ENCODE results near the gene MRPL55. TPM values are rescaled to one million over a fixed set of nuclear protein-coding genes. Genes with fewer than 3 reads are reported as not detected.

Gene MRPL55
- total and polyA plus RNA-seq, 2 of the 4 experiments (the other 2 are of a cell fraction): 48.9 to 95.4 TPM

DNA sequence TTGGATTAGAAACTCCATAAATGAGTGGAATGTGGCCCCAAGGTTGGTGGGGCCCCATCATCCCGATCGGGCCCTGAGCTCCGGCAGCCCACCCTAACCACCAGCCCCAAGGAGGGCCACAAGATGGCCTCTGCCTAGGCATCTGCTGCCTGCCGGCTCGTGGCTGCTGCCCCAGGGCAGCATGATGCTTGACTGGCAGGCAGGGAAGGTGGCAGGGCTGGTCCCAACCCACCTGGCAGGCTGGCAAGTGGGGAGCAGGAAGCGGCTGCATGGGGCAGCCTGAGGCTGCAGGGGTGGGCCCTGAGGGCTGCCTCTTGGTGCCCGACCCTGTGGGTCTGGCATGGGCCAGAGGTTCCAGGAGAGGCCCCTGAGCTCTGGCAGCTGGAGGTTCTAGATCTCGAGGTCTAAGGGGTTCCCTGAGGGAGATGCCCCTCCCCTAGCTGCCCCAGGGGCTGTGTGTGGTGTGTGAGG lies 39.9 kb upstream of the MRPL55 start:
- H3K27ac ChIP-seq (ENCODE audit: insufficient read depth, low read length): peak overlapping the region; percentile 86
- no peak overlapping the region; the same call in 1 of the 2 replicates for H4K5ac ChIP-seq (ENCODE audit: low read depth, low read length)
- H3K4ac ChIP-seq (ENCODE audit: low read depth, low read length): peak overlapping the region; percentile 70
- intact Hi-C loops (cut with micrococcal nuclease): no loop called here
- peak overlapping the region; percentile 89 for H2BK5ac ChIP-seq (ENCODE audit: low read depth, low read length, poor library complexity, severe bottlenecking)
- ChIA-PET CTCF (interaction anchor here (1.3 kb wide), 1 partner anchor 149 kb away, joined by 3 read pairs; no protein-coding TSS in a partner anchor), POLR2A (ENCODE audit: unreplicated experiment) (no interaction called here)
- H3K56ac ChIP-seq (ENCODE audit: extremely low read depth, insufficient read depth, low read length): 0 out of 2 replicates have a peak overlapping the region, but pooled peaks have one; percentile 26
- H3K4me2 ChIP-seq (ENCODE audit: low read depth, low read length): no peak overlapping the region; the same call in 1 of the 2 replicates
- H2AFZ ChIP-seq (replicated peaks; ENCODE audit: low read length, poor library complexity): peak overlapping the region; percentile 50
- H2BK20ac ChIP-seq (ENCODE audit: low read depth, low read length): no peak overlapping the region
- H3K9ac ChIP-seq (ENCODE audit: low read depth, low read length): peak overlapping the region; percentile 21; the same call in 1 of the 2 replicates
- no peak overlapping the region; the same call in 1 of the 2 replicates for H3K18ac ChIP-seq (ENCODE audit: low read depth, low read length)
- peaks cover 23% of the 10 kb centered on the region for H3K4me1 ChIP-seq (ENCODE audit: control insufficient read depth, insufficient read depth, low read length)
- H3K27me3 ChIP-seq (ENCODE audit: control insufficient read depth, insufficient read depth, low read length): no peaks in the 10 kb centered on the region
- no peak overlapping the region for H3K4me3 ChIP-seq (ENCODE audit: insufficient read depth, low read depth, low read length)
- no peaks in the 10 kb centered on the region for H3K9me3 ChIP-seq (ENCODE audit: control insufficient read depth, insufficient read depth, low read length)
- peaks cover 8% of the 10 kb centered on the region for H3K9me1 ChIP-seq (ENCODE audit: insufficient read depth, low read length)
- no peak overlapping the region for H3K23ac ChIP-seq (ENCODE audit: low read depth, low read length)
- in situ Hi-C loops (cut with MboI; ENCODE audit: low sequenced_read_pairs): no loop called here
- WGBS, 2 experiments (ENCODE audit: extremely low coverage in 2 of 2, insufficient read length in 1 of 2): 71% methylated on average over 3 of the region's 8 CpGs; no CpG with 5 or more reads in 1 of the 2 experiments
- H4K8ac ChIP-seq (ENCODE audit: low read depth in 2 of 2, low read length in 2 of 2): peak overlapping the region; percentile 70 to 80
- H2AK5ac ChIP-seq (ENCODE audit: low read depth, low read length): peak overlapping the region; percentile 67
- ATAC-seq (ENCODE audit: low read depth) (no peak), DNase-seq (no peak)
- H2BK15ac ChIP-seq (ENCODE audit: low read depth, low read length): no peak overlapping the region; the same call in 2 of the 3 replicates
- H4K91ac ChIP-seq (ENCODE audit: insufficient read depth, low read depth, low read length): peak overlapping the region; percentile 45
- BruUV-seq (replicated peaks): no TSS peak
- H2BK120ac ChIP-seq (ENCODE audit: low read depth, low read length): no peak overlapping the region; the same call in 1 of the 2 replicates
- TF ChIP-seq, protein P1, sequence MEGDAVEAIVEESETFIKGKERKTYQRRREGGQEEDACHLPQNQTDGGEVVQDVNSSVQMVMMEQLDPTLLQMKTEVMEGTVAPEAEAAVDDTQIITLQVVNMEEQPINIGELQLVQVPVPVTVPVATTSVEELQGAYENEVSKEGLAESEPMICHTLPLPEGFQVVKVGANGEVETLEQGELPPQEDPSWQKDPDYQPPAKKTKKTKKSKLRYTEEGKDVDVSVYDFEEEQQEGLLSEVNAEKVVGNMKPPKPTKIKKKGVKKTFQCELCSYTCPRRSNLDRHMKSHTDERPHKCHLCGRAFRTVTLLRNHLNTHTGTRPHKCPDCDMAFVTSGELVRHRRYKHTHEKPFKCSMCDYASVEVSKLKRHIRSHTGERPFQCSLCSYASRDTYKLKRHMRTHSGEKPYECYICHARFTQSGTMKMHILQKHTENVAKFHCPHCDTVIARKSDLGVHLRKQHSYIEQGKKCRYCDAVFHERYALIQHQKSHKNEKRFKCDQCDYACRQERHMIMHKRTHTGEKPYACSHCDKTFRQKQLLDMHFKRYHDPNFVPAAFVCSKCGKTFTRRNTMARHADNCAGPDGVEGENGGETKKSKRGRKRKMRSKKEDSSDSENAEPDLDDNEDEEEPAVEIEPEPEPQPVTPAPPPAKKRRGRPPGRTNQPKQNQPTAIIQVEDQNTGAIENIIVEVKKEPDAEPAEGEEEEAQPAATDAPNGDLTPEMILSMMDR (conservative IDR thresholded peaks at IDR 0.05; ENCODE audit: low read depth, low read length): no peak
- TF ChIP-seq MAZ (IDR thresholded peaks at IDR 0.05; ENCODE audit: borderline replicate concordance, low read depth, low read length) (no peak), RFX5 (IDR thresholded peaks at IDR 0.05; ENCODE audit: low read depth, low read length) (no peak), BHLHE40 (IDR thresholded peaks at IDR 0.05; ENCODE audit: low read depth, low read length) (no peak), MAFK (IDR thresholded peaks at IDR 0.05; ENCODE audit: low read depth, low read length) (no peak), CEBPB (IDR thresholded peaks at IDR 0.05; ENCODE audit: low read depth, low read length) (no peak), SMC3 (IDR thresholded peaks at IDR 0.05; ENCODE audit: low read depth, low read length) (no peak), CHD1 (IDR thresholded peaks at IDR 0.05; ENCODE audit: low read depth, low read length) (no peak), RAD21 (IDR thresholded peaks at IDR 0.05; ENCODE audit: low read length) (no peak), FOS (IDR thresholded peaks at IDR 0.05; ENCODE audit: low read depth, low read length) (no peak), NFE2L2 (IDR thresholded peaks at IDR 0.05; ENCODE audit: low read depth, low read length) (no peak), POLR2A (IDR thresholded peaks at IDR 0.05; ENCODE audit: low read depth, low read length) (no peak), RCOR1 (IDR thresholded peaks at IDR 0.05; ENCODE audit: insufficient replicate concordance, low read length) (no peak), MXI1 (IDR thresholded peaks at IDR 0.05; ENCODE audit: borderline replicate concordance, low read depth, low read length) (no peak)
- TF ChIP-seq, protein P2, sequence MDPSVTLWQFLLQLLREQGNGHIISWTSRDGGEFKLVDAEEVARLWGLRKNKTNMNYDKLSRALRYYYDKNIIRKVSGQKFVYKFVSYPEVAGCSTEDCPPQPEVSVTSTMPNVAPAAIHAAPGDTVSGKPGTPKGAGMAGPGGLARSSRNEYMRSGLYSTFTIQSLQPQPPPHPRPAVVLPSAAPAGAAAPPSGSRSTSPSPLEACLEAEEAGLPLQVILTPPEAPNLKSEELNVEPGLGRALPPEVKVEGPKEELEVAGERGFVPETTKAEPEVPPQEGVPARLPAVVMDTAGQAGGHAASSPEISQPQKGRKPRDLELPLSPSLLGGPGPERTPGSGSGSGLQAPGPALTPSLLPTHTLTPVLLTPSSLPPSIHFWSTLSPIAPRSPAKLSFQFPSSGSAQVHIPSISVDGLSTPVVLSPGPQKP (IDR thresholded peaks at IDR 0.05; ENCODE audit: borderline replicate concordance, low read depth, low read length): no peak
- TF ChIP-seq, protein P3, sequence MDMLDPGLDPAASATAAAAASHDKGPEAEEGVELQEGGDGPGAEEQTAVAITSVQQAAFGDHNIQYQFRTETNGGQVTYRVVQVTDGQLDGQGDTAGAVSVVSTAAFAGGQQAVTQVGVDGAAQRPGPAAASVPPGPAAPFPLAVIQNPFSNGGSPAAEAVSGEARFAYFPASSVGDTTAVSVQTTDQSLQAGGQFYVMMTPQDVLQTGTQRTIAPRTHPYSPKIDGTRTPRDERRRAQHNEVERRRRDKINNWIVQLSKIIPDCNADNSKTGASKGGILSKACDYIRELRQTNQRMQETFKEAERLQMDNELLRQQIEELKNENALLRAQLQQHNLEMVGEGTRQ (IDR thresholded peaks at IDR 0.05; ENCODE audit: low read depth, low read length): no peak
- peaks cover 9 to 60% of the 10 kb centered on the region in 2 experiments for H3K79me1 ChIP-seq (ENCODE audit: low read depth in 1 of 2, low read length in 2 of 2)
- H3K36me3 ChIP-seq (ENCODE audit: control insufficient read depth, insufficient read depth, low read length): peaks cover 10% of the 10 kb centered on the region
- dilution Hi-C loops (cut with HindIII; ENCODE audit: low sequenced_read_pairs, unreplicated experiment): no loop called here
- H2AK9ac ChIP-seq (replicated peaks; ENCODE audit: low read depth, low read length, poor library complexity): peak overlapping the region; percentile 95
- no peak overlapping the region; the same call in 1 of the 2 replicates for H3K14ac ChIP-seq (replicated peaks; ENCODE audit: low read depth, low read length)
- H4K20me1 ChIP-seq (ENCODE audit: insufficient read depth, low read length): peaks cover 39% of the 10 kb centered on the region
